ENCODE data around the gene CUEDC1. TPM values are rescaled to one million over a fixed set of nuclear protein-coding genes. Genes with fewer than 3 reads are reported as not detected.

Gene CUEDC1
- total RNA-seq, 1 donor from 2014 or later: 76.1 TPM

DNA sequence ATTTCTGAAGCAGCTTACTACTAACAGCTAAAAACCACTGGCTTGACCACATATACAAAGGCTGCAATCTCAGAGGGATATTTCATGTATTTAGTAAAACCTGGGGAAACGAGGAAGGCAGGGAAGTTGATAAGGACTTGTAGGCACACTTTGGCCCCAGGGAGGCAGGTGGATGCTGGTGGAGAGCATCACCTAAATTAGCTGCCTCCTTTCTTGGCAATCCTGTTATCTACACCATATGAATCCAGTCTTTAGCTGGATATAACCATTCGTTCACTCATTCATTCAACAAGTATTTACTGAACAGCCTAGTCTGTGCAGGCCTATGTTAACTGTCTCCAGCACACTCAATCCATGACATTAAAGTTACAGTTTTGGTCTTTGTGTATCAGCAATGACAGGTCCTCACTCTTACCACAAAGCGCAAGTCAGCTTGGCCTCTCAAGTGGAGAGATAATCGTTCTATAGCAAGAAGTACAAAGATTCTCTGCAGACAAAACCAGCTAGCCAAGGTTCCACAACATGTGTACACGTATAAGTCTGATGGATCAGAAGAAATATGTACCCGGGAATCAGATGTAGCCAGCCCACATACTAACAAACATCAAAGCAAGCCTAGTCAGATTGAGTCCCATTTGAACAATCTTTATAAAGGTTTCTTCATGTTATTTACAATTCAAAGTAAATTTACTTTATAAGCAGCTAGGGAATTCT is 116.2 kb downstream of the CUEDC1 start:
- TF ChIP-seq, protein P1, sequence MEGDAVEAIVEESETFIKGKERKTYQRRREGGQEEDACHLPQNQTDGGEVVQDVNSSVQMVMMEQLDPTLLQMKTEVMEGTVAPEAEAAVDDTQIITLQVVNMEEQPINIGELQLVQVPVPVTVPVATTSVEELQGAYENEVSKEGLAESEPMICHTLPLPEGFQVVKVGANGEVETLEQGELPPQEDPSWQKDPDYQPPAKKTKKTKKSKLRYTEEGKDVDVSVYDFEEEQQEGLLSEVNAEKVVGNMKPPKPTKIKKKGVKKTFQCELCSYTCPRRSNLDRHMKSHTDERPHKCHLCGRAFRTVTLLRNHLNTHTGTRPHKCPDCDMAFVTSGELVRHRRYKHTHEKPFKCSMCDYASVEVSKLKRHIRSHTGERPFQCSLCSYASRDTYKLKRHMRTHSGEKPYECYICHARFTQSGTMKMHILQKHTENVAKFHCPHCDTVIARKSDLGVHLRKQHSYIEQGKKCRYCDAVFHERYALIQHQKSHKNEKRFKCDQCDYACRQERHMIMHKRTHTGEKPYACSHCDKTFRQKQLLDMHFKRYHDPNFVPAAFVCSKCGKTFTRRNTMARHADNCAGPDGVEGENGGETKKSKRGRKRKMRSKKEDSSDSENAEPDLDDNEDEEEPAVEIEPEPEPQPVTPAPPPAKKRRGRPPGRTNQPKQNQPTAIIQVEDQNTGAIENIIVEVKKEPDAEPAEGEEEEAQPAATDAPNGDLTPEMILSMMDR (IDR thresholded peaks at IDR 0.05): no peak
- H3K4me3 ChIP-seq: no peak overlapping the region
- H3K4me1 ChIP-seq: peaks cover 4 to 7% of the 10 kb centered on the region in 2 donors
- DNase-seq (ENCODE audit: low spot score in 2 of 2): peak in 1 of 2 donors; percentile 4
- H3K36me3 ChIP-seq: peaks cover 31 to 40% of the 10 kb centered on the region in 2 donors
- H3K27me3 ChIP-seq: no peaks in the 10 kb centered on the region
- intact Hi-C loops (cut with DNase I): loop anchor here (10.0 kb wide), 1 partner anchor 394 kb away; no protein-coding TSS in a partner anchor
- H3K9me3 ChIP-seq: no peaks in the 10 kb centered on the region
- H3K27ac ChIP-seq: no peak overlapping the region

DNA sequence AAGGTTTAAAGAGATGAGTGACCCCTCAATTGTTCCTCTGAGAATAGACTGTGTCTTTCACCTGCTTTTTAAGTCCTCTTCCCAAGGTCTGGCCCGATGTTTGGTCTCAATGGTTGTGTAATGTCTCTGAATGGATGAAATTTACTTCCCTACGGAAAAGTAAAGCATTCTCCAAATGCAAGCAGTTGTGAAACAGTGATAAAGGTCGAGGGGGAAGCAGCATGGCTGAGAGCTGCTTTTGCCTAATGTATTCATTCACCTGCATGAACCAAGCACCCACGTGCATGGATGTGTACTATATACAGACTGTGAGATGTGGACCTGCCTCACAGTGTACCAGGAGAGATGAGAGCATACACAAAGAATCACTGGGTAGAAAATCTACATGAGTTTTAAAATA is 116.8 kb downstream of the CUEDC1 start:
- H3K9me3 ChIP-seq: no peaks in the 10 kb centered on the region
- peaks cover 31 to 40% of the 10 kb centered on the region in 2 donors for H3K36me3 ChIP-seq
- no peak overlapping the region for H3K27ac ChIP-seq
- no peaks in the 10 kb centered on the region for H3K27me3 ChIP-seq
- TF ChIP-seq, protein P1 (IDR thresholded peaks at IDR 0.05): no peak
- H3K4me3 ChIP-seq: no peak overlapping the region
- DNase-seq (ENCODE audit: low spot score in 2 of 2): peak in 1 of 2 donors; percentile 30
- intact Hi-C loops (cut with DNase I): loop anchor here (10.0 kb wide), 1 partner anchor 394 kb away; no protein-coding TSS in a partner anchor
- peaks cover 9 to 13% of the 10 kb centered on the region in 2 donors for H3K4me1 ChIP-seq

DNA sequence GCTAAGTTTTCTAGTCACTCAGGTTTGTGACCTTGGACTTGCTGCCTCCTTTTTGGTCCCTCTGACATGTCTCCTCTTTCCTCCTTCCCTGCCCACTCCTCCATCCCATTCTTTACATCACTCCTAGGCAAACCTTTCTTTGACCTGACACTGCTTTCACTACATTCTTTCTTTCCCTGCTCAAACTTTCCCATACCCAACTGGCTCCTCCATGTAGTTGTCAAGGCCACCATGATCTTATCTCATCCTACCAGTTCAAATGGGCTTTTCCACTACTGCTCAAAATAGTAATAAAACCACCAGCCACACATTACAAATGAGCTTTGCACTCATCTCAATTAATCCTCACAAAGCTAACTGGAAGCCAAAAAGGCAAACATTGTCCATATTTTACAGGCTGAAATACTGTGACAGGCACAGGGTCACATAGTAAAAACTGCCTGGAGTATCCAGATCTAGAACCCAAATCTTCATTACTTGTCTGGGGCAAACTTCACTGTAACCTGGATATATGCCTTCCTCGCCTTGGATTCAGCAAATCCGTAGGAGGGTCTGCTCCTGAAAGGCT is 119.8 kb downstream of the CUEDC1 start:
- no peak overlapping the region for H3K4me3 ChIP-seq
- peaks cover 21 to 33% of the 10 kb centered on the region in 2 donors for H3K36me3 ChIP-seq
- intact Hi-C loops (cut with DNase I): loop anchor here (2.0 to 10.0 kb wide), 2 partner anchors 173 to 391 kb away; no protein-coding TSS in a partner anchor
- TF ChIP-seq, protein P1 (IDR thresholded peaks at IDR 0.05): no peak
- H3K4me1 ChIP-seq: peaks cover 10 to 19% of the 10 kb centered on the region in 2 donors
- peak in 1 of 2 donors; percentile 0 for DNase-seq (ENCODE audit: low spot score in 2 of 2)
- peak overlapping the region; percentile 83 to 88 for H3K27ac ChIP-seq
- no peaks in the 10 kb centered on the region for H3K9me3 ChIP-seq
- no peaks in the 10 kb centered on the region for H3K27me3 ChIP-seq

DNA sequence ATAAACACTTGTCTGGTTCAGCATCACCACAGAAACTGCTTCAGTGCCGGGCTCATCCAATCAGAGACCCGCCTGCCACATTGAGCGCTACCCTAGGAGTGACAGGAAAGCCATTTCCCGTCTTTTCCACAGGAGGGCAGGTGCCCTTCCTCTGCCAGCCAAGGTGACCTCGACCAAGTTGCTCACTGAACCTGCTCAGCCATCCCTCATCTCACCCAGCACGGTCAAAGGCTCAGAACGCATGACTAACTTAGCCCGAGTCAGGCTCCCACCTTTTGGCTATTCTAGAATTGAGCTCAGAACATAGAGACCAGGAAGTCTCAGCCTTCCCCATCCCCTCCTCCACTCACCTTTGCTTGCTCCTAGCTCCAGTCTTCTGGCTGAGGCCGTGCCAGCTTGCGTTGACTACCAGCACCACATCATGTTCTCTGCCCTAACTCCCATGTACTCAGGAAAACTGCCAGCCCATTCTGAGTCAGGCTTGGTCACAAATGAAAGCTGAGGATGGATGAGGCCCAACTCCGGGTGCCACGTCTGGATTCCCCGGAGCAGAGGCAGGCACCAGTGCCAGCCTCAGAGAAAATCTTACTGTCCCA is 121.0 kb downstream of the CUEDC1 start:
- H3K36me3 ChIP-seq: peaks cover 10 to 21% of the 10 kb centered on the region in 2 donors
- H3K27me3 ChIP-seq: no peaks in the 10 kb centered on the region
- intact Hi-C loops (cut with DNase I): loop anchor here (2.0 to 10.0 kb wide), 5 partner anchors 171 to 702 kb away; partner anchors contain the start of gene MSI2
- H3K4me1 ChIP-seq: peaks cover 10 to 19% of the 10 kb centered on the region in 2 donors
- peak overlapping the region in 1 of 2 donors; percentile 60 for H3K4me3 ChIP-seq
- no peaks in the 10 kb centered on the region for H3K9me3 ChIP-seq
- TF ChIP-seq, protein P1 (IDR thresholded peaks at IDR 0.05): peak in 2 of 3 experiments; percentile 9 to 24
- peak; percentile 85 to 96 for DNase-seq (ENCODE audit: low spot score in 2 of 2)
- peak overlapping the region; percentile 83 to 88 for H3K27ac ChIP-seq

DNA sequence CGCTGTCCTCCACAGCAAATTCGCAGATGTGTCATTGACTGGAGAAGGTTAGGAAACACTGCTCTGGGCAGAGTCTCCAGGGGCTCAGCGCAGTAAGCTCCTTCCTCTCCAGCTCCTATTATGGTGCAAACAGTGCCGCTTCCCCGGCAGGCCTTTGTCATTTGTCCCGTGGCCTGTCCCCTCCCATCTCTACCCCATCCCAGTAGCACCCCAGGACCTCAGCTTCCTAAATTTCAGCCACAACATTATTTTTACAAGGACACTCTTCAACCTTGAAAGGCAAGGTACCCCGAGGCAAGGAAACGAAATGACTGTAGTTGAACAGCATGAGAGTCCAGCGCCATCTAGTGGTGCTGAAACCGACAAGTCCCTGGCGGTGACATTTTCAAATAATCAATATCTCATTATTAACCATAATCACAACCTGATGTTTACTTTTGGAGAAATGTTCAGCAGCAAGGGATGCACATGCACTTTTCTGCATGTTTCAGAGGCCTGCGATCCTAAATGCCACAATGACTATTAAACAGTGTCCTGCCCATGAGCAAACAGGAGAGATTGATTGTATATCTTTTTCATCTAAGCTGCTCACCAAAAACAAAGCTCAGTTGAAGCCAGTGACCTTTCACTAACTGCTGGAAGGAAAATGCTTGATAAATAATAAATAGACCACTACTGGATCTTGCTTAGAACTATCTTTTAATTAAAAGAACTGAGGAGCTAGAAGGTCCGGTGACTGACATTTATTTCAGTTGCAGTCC is 121.9 kb downstream of the CUEDC1 start:
- TF ChIP-seq, protein P1 (IDR thresholded peaks at IDR 0.05): peak; percentile 86 to 93 (median 92)
- Histone ChIP-seq H3K27me3 (no peaks in the 10 kb centered on the region), H3K36me3 (peaks cover 2 to 12% of the 10 kb centered on the region in 2 donors), H3K4me3 (peak overlapping the region; percentile 51 to 60), H3K4me1 (peaks cover 10 to 19% of the 10 kb centered on the region in 2 donors), H3K9me3 (no peaks in the 10 kb centered on the region), H3K27ac (peak overlapping the region; percentile 83 to 88)
- DNase-seq (ENCODE audit: low spot score in 2 of 2): peak in 1 of 2 donors; percentile 85
- intact Hi-C loops (cut with DNase I): loop anchor here (1.0 to 10.0 kb wide), 5 partner anchors 17 to 701 kb away; partner anchors contain the start of genes MRPS23 and MSI2
